RPMI7951 (cell line): Measurements from ENCODE around the gene TMPRSS11D. TPM values are rescaled to one million over a fixed set of nuclear protein-coding genes. Genes with fewer than 3 reads are reported as not detected.
A peak's percentile ranks its signal among the peaks of the same experiment; 100 is the strongest.

Source experiments
- DNase-seq: peaks from one replicate; pipeline ENCODE4 v3.0.0-alpha.2; 2012; ENCODE audit warnings: low read depth
- total RNA-seq: library from RNA; depleted of rRNA; stranded (reverse); fragments of >200 nt; shearing (Covaris generic); gene quantifications from 2 replicates; pipeline ENCODE4 v1.2.3, GENCODE V29; 2014

TMPRSS11D gene
- total RNA-seq, 1 experiment from 2014 or later: not detected

GRCh38 chr4:67886281-67886680, 2.5 kb upstream of the TMPRSS11D start:
- DNase-seq: no peak

DNA sequence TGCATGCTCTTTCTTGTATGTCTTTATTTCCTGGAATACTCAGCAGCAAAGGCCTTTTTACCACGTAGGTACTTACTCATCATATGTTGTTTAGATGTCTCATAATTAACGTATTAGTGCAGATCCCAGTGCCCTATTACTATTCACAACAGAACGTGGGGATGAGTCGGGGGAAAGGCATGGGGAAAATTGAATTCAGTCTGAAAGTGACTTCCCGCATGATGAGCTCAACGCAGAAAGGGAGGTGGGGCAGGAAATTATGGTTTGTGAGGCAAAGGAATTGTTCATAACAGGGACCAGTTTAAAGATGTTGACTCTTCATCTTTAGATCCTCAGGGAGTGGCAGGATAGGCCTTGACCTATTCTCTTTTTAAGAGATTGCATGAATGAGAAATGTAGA, 2.0 kb upstream of the TMPRSS11D start:
- peak; percentile 74 for DNase-seq

DNA sequence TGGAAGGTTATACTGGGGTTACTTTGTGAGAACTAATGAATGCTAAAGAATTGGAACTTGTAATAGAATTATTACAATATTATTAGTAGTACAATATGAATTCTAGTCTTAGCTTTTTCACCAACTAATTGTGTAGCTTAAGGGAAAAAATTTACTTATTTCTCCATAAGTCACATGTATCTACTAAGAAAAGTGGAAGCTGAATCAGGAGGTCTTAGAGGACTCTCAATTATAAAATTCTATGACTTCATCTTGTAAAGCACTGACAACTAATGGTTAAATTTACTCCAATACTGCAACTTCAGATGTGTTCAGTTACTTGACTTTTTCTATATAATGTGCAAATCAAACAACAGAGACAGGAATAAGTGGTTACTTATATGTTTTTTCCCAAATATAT, 899 bp upstream of the TMPRSS11D start:
- no peak for DNase-seq

GRCh38 chr4:67883458-67883857, 344 bp downstream of the TMPRSS11D start:
- DNase-seq: no peak

DNA sequence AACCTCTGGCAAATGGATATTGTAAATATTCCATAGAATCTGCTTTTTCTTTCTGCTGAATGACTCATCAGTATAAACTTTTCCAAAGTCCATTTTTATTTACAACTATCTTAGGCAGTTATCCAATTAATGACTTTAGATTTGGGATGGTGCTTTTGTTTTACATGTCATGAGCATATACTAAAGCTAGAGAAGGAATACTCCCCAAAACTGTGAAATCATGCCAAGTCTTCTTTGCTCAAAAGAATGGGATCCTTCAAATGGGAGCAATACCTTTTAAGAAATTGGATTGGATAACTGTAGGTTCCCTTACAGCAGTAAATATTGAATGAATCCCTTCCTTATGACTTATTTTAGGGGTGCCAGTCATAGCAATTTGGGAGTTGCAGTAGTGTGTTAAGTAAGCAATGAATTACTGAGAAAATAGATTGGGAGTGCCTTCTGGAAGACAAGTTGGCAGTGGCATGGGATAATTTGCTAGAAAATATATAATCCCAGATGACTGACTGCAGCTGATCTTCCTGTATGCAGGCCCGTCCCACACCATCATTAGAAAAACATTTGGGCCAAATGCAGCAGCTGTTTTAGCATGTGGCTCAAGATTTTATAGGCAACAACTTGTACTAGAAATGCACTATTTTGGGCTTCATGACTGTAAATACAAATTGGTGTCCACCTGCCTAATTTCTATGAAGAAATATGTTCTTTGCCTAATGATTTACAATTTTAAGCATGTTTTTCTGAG, 2.8 kb downstream of the TMPRSS11D start:
- no peak for DNase-seq

- no peak for DNase-seq
These were observed 4.3 kb downstream of the TMPRSS11D start for GRCh38 chr4:67879486-67879885.

DNA sequence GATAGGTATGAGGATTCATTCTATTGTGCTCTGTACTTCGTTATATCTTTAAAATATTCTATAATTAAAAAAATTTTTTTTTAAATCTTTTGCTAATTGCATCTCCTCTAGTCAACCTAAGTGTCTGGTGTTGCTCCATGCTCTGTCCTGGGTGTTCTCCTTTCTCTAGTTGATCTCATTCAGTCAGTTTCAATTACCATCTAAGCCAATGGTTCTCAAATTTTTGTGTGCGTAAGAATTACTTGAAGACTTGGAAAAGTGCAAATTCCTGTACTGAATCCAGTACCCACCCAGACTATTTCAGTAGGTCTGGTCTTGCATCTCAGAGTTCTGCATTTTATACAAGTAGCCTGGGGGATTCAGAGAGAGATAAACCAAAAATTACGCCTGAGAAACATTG, 6.7 kb downstream of the TMPRSS11D start:
- no peak for DNase-seq

- DNase-seq: no peak
These were observed 8.8 kb downstream of the TMPRSS11D start for GRCh38 chr4:67874986-67875385.

- DNase-seq: no peak
These were observed 10.7 kb downstream of the TMPRSS11D start for GRCh38 chr4:67873116-67873515.

GRCh38 chr4:67871867-67872266, 11.9 kb downstream of the TMPRSS11D start:
- DNase-seq: peak; percentile 50

DNA sequence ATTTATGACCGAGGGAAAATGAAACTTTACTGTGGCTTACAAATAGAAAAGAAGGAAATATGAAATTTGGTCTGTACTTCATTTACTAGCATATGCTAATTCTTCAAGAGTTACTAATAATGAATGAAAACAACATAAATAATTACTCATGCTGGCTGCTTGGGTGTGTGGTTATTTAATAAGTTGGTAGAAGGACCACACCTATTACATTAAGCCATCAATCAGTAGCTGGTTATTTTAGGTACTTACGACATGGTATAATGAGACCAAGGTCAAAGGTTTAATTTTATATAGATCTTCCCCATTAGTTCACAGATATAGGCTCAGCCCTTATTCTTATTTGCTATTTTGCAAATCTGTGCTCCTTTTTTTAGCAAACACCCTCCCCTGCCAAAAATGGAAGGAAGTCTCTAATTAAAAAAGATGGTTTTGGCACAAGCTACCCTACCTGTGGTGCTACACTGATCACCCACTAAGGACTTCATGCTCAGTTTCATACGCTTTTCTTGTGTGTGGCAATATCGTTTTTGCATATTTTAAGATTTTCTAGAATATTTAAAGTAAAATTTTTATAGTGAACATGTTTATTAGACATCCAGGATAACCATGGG, 14.1 kb downstream of the TMPRSS11D start:
- no peak for DNase-seq

- DNase-seq: peak; percentile 3
These were observed 22.3 kb downstream of the TMPRSS11D start for GRCh38 chr4:67861513-67861912.

- DNase-seq: no peak
These were observed 30.5 kb downstream of the TMPRSS11D start for GRCh38 chr4:67853336-67853735.

- DNase-seq: no peak
These were observed 62.9 kb downstream of the TMPRSS11D start for GRCh38 chr4:67820903-67821302.

DNA sequence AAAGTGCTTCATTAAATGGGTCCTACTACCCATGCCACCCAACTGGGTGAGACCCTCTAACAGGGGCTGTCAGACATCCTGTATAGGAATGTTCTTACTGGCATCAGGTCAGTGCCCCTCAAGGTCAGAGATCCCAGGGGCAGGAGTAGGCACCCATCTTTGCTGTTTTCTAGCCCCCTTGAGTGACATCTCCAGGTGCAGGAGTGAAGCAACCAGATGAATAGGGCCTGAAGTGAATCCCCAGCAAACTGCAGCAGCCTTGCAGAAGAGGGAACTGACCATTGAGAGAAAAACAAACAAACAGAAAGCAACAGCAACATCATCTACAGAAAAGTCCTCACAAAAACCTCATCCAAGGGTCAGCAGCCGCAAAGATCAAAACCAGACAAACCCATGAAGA, 73.8 kb downstream of the TMPRSS11D start:
- DNase-seq: no peak

GRCh38 chr4:67809502-67809901, 74.3 kb downstream of the TMPRSS11D start:
- no peak for DNase-seq

DNA sequence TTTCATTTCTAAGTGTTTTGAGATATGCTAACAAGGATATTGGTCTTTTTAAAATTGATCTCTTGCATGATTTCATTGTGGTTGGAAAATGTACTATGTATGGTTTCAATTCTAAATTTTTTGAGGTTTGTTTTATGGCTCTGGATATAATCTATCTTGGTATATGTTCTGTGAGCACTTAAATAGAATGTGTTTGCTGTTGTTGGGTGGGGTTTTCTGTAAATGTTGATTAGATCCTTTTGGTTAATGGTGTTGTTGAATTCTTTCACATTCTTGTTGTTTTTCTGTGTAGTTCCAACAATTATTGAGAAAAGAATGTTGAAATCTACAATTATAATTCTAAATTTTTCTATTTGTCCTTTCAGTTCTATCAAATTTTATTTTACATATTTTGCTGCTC, 87.0 kb downstream of the TMPRSS11D start:
- DNase-seq: no peak

DNA sequence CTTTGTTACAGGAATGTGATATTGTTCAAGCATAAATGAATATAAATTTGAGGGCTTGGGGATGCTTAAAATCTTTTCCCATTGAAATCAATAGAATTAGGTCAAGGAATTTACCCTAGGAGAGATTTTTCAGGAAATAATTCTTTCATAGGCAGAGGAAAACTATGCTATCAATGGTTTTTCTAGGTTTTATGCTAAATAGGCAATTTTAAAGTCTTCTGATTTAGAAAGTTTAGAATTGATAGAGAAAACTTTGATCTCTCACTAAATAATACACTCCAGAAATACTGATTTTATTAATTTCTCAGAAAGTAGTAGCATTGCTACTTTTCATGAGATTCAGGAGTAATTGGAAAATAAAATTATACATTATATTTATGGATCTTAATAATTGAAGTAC, 93.1 kb downstream of the TMPRSS11D start:
- DNase-seq: no peak

- no peak for DNase-seq
These were observed 96.5 kb downstream of the TMPRSS11D start for GRCh38 chr4:67787311-67787710.

DNA sequence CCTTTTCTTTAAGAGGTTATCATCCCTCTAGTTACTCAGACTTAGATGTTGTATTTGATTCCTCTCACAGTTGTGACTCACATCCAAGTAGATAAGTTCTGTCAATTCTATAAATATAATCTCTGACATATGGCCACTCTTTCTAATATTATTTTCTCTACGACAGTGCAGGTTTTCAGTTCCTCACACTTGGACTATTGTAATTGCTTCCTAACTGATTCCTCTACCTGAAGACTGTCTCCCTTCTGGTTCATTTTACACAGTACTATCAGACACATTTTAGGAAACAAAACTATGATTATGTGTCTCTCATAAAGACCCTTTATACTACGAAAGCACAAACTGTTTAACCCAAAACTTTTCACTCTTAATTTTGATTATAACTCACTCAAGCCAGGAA, 98.3 kb downstream of the TMPRSS11D start:
- no peak for DNase-seq

DNA sequence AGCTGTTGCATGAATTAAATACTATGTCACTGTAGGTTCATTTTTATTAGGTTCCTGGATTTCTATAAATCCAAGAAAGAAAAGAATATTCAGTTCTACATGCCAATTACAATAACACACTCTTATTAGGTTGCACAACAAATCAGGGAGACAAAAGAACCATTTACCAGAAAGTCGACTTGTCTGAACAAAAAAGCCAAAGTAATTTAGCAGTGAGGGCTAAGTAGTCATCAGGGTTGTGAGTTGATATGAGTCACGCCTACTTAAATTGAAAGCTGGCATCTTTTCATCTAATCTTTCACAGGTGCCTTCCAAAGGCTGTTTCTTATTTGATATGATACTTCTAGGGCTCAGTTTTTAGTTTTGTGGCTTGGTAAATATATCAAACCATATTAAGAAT, 104.2 kb downstream of the TMPRSS11D start:
- DNase-seq: peak; percentile 30

DNA sequence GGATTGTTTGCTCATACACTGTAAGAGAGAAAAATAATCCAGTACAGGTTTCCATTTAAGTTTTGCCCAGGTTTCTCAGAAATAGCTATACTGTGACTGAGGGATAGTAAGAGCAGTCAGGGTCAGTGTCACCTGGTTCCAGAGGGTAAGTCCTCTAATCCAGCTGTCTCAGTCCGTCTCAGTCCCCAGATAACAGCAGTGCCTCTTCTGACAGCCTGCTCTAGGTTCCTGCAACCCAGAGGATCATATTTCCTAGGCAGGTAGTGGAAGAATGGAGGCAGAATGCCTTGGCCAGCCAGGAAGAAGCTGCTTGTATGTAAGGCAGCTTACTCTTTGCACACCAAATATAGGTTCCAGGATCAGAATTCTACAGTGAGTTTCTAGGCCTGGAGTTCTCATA, 107.1 kb downstream of the TMPRSS11D start:
- DNase-seq: no peak
